DND-41 (cell line): ENCODE data around the gene RHAG.
"Not testable (repeated sequence)": the region's sequence is repeated elsewhere in the genome, so short reads cannot be mapped to it uniquely, and the experiment has no call there.

ENCODE experiments used
- ATAC-seq: fragments of 200-7000 bp; cut with Tn5 transposase; 3 replicates; pipeline ENCODE4 v1.9.1; 2021; ENCODE audit warnings: low read depth; ENCODE audit not compliant: insufficient read depth
- DNase-seq: peaks from one replicate; pipeline ENCODE4 v3.0.0-alpha.2; 2020
- H2AFZ ChIP-seq: 2 replicates; pipeline ENCODE4 v1.6.0; 2012; ENCODE audit warnings: low read depth, low read length
- H3K27ac ChIP-seq: 2 replicates; pipeline ENCODE4 v1.5.1; 2012; ENCODE audit warnings: low read length, inconsistent platforms
- H3K27me3 ChIP-seq: fragments of 200-600 bp; sonication (generic); 2 replicates; pipeline ENCODE4 v1.6.0; 2012; ENCODE audit warnings: low read length, mild to moderate bottlenecking, inconsistent platforms; ENCODE audit not compliant: insufficient read depth, poor library complexity
- H3K36me3 ChIP-seq: 2 replicates; pipeline ENCODE4 v1.5.1; 2012; ENCODE audit warnings: low read length, inconsistent platforms; ENCODE audit not compliant: insufficient read depth
- H3K4me1 ChIP-seq: 2 replicates; pipeline ENCODE4 v1.5.1; 2012; ENCODE audit warnings: mild to moderate bottlenecking, low read length; ENCODE audit not compliant: insufficient read depth
- H3K4me2 ChIP-seq: 2 replicates; pipeline ENCODE4 v1.6.0; 2012; ENCODE audit warnings: mild to moderate bottlenecking, moderate library complexity, low read length, inconsistent platforms; ENCODE audit not compliant: insufficient read depth
- H3K4me3 ChIP-seq, 2 experiments: fragments of 200-600 bp in 1 of 2; shearing (Covaris generic) in 1 of 2; 2 replicates each; pipeline ENCODE4 v1.5.1; 2012 to 2016; ENCODE audit warnings: inconsistent platforms in 2 of 2, low read length in 2 of 2, mild to moderate bottlenecking in 2 of 2, low read depth in 1 of 2, moderate library complexity in 1 of 2
- H3K79me2 ChIP-seq: 2 replicates; pipeline ENCODE4 v1.6.0; 2012; ENCODE audit warnings: low read length, inconsistent platforms; ENCODE audit not compliant: insufficient read depth
- H3K9ac ChIP-seq: 2 replicates; pipeline ENCODE4 v1.6.0; 2012; ENCODE audit warnings: low read depth, mild to moderate bottlenecking, inconsistent platforms, low read length, moderate library complexity
- H3K9me3 ChIP-seq: 2 replicates; pipeline ENCODE4 v1.5.1; 2012; ENCODE audit warnings: low read length, moderate library complexity, mild to moderate bottlenecking, inconsistent platforms; ENCODE audit not compliant: insufficient read depth, severe bottlenecking
- H4K20me1 ChIP-seq: 2 replicates; pipeline ENCODE4 v1.6.0; 2012; ENCODE audit warnings: low read length; ENCODE audit not compliant: insufficient read depth
- EZH2 ChIP-seq: IDR thresholded peaks from 3 replicates; pipeline ENCODE4 v1.6.1; 2012; ENCODE audit warnings: borderline replicate concordance, low read depth, mild to moderate bottlenecking, moderate library complexity, low read length, inconsistent platforms; ENCODE audit not compliant: severe bottlenecking
- TF ChIP-seq, protein P1 (sequence below): IDR thresholded peaks from 2 replicates; pipeline ENCODE4 v1.5.1; 2012; ENCODE audit warnings: borderline replicate concordance, low read length, moderate library complexity, mild to moderate bottlenecking; ENCODE audit not compliant: poor library complexity, severe bottlenecking; ENCODE audit errors: extremely low read depth

RHAG gene

GRCh38 chr6:49606721-49607390, 29.8 kb downstream of the RHAG start:
- Histone ChIP-seq H3K79me2 (no peaks in the 10 kb centered on the region), H4K20me1 (no peaks in the 10 kb centered on the region), H3K4me3 (no peak overlapping the region), H3K36me3 (no peaks in the 10 kb centered on the region), H3K4me2 (no peak overlapping the region), H3K4me1 (no peaks in the 10 kb centered on the region), H2AFZ (no peak overlapping the region), H3K27ac (no peak overlapping the region), H3K27me3 (no peaks in the 10 kb centered on the region), H3K9me3 (no peaks in the 10 kb centered on the region), H3K9ac (no peak overlapping the region)
- DNase-seq (peak; percentile 32), ATAC-seq (peak; percentile 86)
- no peak for TF ChIP-seq EZH2
- TF ChIP-seq, protein P1, sequence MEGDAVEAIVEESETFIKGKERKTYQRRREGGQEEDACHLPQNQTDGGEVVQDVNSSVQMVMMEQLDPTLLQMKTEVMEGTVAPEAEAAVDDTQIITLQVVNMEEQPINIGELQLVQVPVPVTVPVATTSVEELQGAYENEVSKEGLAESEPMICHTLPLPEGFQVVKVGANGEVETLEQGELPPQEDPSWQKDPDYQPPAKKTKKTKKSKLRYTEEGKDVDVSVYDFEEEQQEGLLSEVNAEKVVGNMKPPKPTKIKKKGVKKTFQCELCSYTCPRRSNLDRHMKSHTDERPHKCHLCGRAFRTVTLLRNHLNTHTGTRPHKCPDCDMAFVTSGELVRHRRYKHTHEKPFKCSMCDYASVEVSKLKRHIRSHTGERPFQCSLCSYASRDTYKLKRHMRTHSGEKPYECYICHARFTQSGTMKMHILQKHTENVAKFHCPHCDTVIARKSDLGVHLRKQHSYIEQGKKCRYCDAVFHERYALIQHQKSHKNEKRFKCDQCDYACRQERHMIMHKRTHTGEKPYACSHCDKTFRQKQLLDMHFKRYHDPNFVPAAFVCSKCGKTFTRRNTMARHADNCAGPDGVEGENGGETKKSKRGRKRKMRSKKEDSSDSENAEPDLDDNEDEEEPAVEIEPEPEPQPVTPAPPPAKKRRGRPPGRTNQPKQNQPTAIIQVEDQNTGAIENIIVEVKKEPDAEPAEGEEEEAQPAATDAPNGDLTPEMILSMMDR, result peak; percentile 87

GRCh38 chr6:49604080-49604479, 32.6 kb downstream of the RHAG start:
- H4K20me1 ChIP-seq, H3K4me1 ChIP-seq, H2AFZ ChIP-seq, DNase-seq, H3K79me2 ChIP-seq, H3K27ac ChIP-seq, ATAC-seq, H3K9me3 ChIP-seq, H3K27me3 ChIP-seq, H3K36me3 ChIP-seq, H3K4me3 ChIP-seq, H3K4me2 ChIP-seq, H3K9ac ChIP-seq: not testable (repeated sequence)

- H3K9me3 ChIP-seq, DNase-seq, H3K9ac ChIP-seq, H4K20me1 ChIP-seq, ATAC-seq, H3K27me3 ChIP-seq, H3K4me1 ChIP-seq, H3K36me3 ChIP-seq, H2AFZ ChIP-seq, H3K79me2 ChIP-seq, H3K27ac ChIP-seq, H3K4me2 ChIP-seq, H3K4me3 ChIP-seq: not testable (repeated sequence)
These were observed 49.4 kb downstream of the RHAG start for GRCh38 chr6:49587262-49587661.

DNA sequence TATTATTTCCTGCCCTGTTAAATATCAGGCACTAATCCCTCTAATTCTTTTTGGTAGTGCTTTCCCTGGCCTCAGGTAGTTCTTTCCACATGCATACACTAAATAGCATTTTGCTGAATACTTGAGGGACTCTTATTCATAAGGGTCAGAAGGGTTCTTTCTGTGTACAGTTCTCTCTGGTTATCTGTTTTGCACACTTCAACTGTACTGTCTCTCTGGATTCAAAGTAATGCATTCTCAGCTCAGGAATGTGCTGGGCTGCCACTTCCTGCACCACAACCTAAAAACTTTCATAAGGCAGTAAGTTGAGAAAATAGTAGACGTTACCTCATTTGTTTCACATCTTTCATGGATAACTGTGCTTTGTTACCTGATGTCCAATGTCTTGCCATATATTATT, 54.1 kb downstream of the RHAG start:
- Histone ChIP-seq H3K79me2 (no peaks in the 10 kb centered on the region), H2AFZ (no peak overlapping the region), H3K4me1 (no peaks in the 10 kb centered on the region), H3K4me2 (no peak overlapping the region), H4K20me1 (no peaks in the 10 kb centered on the region), H3K27me3 (no peaks in the 10 kb centered on the region), H3K27ac (no peak overlapping the region), H3K36me3 (no peaks in the 10 kb centered on the region), H3K9me3 (no peaks in the 10 kb centered on the region), H3K9ac (no peak overlapping the region), H3K4me3 (no peak overlapping the region)
- TF ChIP-seq, protein P1, result no peak
- no peak for TF ChIP-seq EZH2
- ATAC-seq (no peak), DNase-seq (no peak)
